Measurements from ENCODE around the gene VPS4A.

VPS4A gene

DNA sequence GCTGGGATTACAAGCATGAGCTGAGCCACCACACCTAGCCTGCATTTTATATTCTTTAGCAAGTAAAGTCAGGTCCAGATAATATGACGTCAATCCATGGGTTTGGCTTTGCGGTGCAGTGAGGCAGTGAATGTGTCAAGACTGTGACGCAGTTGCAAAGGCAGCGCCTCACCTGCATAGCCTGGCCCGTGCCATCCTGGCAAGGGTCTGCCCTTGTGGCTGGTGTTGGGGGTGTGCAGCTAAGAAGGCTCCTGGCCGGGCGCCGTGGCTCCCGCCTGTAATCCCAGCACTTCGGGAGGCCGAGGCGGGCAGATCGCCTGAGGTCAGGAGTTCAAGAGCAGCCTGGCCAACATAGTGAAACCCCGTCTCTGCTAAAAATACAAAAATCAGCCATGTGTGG is 12.3 kb downstream of the VPS4A start:
- intact Hi-C loops (cut with DNase I) = no loop called here

DNA sequence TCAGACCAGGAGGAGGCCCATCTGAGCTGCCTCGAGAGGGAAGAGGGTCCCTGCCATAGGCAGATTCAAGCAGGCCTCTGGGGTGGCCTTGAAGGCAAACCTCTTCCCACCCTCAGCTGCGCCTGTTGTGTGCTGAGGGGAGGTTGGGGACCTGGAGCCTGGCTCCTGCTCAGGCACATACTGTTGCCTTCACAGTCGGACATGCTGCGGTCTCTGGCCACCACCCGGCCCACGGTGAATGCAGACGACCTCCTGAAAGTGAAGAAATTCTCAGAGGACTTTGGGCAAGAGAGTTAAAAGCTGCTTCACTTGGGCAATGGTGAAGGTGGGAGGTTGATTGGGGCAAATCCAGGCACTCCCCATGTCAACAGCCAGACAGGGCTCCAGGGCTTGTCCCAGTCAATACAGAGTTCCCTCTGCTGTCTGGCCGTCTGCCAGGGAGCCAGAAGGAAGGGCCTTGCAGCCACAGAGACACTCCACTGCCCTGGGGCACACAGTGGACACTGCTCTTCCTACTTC is 12.9 kb downstream of the VPS4A start:
- intact Hi-C loops (cut with DNase I) = no loop called here
- DNase-seq = peak in 31 of 42 donors; percentile 24 to 73 (median 53)

More for the DNA sequence above, 12.3 kb downstream of the VPS4A start:
- DNase-seq = peak in 3 of 42 donors; percentile 2 to 29 (median 25)

DNA sequence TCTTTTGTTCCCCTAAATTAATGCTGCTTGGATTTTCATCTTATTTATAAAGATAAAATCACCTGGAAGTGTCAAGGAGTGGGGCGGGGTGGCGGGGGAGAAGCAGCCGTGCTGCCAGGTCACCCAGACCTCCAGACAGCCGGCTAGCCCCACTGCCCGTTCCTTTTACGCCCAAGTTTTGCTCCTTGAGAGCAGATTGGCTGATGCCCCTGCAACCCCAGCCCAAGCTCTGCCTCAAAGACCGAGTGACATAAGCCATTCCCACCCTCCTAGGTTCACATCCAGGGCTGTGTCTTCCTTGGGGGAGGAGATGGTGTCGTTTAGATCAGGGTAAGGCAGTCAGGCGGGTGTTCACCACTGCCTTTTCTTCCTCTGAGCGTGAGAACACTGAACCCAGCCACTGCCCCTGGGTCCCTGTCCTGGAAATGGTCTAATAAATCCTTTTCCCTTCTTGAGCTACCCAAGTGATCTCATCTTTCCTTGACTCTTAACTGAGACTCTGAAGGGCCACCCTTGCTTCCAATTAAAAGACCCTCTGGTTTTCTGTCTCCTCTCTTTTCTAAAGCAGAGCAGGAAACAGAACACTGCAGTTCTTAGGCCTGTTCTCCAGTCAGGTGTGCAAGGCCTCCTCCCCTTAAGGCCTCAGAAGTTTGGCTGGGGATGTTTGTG is 13.6 kb downstream of the VPS4A start:
- DNase-seq = peak in 3 of 42 donors; percentile 8 to 31 (median 22)
- intact Hi-C loops (cut with DNase I) = no loop called here

DNA sequence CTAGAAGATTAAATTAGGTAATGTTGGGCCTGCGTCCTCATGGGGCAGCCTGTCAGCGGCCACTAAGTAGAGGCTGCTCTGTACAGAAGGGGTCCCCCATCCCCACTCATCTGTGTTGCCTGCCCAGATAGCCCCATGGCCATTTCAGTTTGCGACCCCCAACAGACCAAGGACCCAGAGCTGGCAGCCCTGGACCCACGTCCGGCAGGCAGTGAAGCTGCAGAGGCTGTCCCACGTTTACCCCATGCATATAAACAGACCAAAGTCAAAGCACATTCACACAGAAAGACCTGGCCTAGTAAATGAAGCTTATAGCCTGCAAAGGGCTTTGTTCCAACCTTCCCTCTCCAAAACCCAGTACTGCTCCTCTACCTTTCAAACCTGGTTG is 14.6 kb downstream of the VPS4A start:
- DNase-seq = peak in 5 of 42 donors; percentile 1 to 35 (median 22)
- intact Hi-C loops (cut with DNase I) = no loop called here

- peak in 4 of 42 donors; percentile 3 to 30 (median 18) for DNase-seq
- intact Hi-C loops (cut with DNase I) = no loop called here
Measured at GRCh38 chr16:69326172-69326873, 15.2 kb downstream of the VPS4A start.

GRCh38 chr16:69327585-69328310 is 16.6 kb downstream of the VPS4A start:
- peak in 6 of 42 donors; percentile 7 to 25 (median 16) for DNase-seq
- intact Hi-C loops (cut with DNase I) = no loop called here

DNA sequence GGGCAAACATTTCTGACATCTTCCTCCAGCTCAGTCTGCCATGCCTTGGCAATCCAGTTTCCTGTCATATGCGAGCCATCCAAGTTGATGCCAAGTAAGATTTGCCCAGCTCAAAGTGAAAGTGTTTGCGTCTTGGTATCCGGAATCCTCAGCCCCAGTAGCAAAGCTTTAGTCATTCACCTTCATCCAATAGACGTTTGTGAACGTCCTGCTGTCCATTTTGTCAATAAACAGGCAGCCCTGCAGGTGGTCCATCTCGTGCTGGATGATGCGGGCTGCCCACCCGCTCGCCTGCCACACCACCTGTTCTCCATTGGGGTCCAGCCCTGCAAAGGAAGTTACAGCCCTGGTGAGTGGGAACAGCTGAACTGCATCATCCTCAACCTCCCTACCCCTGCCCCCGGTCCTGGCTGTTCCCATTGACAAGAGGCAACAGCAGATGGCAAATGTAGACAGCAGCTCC is 17.7 kb downstream of the VPS4A start:
- intact Hi-C loops (cut with DNase I) = no loop called here
- DNase-seq = peak in 7 of 42 donors; percentile 6 to 35 (median 27)

GRCh38 chr16:69329369-69330285 is 18.5 kb downstream of the VPS4A start:
- peak in 37 of 42 donors; percentile 5 to 78 (median 59) for DNase-seq
- intact Hi-C loops (cut with DNase I) = loop anchor here (10.0 kb wide), 1 partner anchor 55 kb away; the partner anchor contains the start of gene TERF2

- DNase-seq = peak; percentile 88 to 98 (median 95)
- intact Hi-C loops (cut with DNase I) = loop anchor here (10.0 kb wide), 1 partner anchor 54 kb away; the partner anchor contains the start of gene TERF2
Measured at GRCh38 chr16:69330286-69331109, 19.3 kb downstream of the VPS4A start, which contains the start of gene PDF. Gene PDF, minus strand, starts transcription at chr16:69330588. Its CDS starts 18 bp downstream, at chr16:69330570.

- intact Hi-C loops (cut with DNase I) = loop anchor here (10.0 kb wide), 1 partner anchor 50 kb away; the partner anchor contains the start of gene TERF2
- peak in 1 of 42 donors; percentile 10 for DNase-seq
Measured at GRCh38 chr16:69334696-69335095, 23.5 kb downstream of the VPS4A start.

DNA sequence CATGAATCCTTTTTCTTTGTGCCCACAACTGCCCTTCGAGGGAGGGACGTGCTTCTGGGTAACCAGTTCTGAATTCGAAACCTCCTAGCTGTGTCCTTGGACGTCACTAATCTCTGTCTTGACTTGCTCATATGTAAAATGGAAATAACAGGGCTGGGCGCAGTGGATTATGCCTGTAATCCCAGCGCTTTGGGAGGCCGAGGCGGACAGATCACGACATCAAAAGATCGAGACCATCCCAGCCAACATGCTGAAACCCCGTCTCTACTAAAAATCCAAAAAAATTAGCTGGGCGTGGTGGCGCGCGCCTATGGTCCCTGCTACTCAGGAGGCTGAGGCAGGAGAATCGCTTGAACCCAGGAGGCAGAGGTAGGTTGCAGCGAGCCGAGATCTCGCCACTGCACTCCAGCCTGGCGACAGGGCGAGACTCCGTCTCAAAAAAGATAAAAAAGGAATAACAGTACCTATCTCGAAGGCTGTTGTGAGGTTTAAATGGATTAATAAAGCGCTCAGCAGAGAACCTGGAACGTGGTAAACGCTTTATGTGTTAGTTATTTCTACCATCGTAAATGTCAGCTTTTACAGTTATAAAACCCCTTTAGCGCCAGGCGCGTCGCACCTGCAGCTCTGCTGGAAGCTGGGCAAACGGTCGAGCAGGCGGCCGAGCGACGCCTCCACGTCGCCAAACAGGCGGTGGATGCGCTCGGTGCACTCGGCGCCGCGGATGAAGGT is 27.6 kb downstream of the VPS4A start:
- DNase-seq = peak in 8 of 42 donors; percentile 37 to 75 (median 60)
- intact Hi-C loops (cut with DNase I) = loop anchor here (2.0 to 10.0 kb wide), 2 partner anchors 28 to 46 kb away; partner anchors contain the start of genes TERF2 and VPS4A

- intact Hi-C loops (cut with DNase I) = loop anchor here (2.0 to 10.0 kb wide), 2 partner anchors 29 to 45 kb away; partner anchors contain the start of genes TERF2 and VPS4A
- peak; percentile 88 to 98 (median 96) for DNase-seq
Measured at GRCh38 chr16:69339289-69340094, 28.3 kb downstream of the VPS4A start, which contains the start of the genes COG8 and NIP7. Gene COG8, minus strand, starts transcription at chr16:69339564. Its CDS starts 12 bp downstream, at chr16:69339552. Gene NIP7, plus strand, starts transcription at chr16:69339772. Its CDS starts 58 bp downstream, at chr16:69339830.

DNA sequence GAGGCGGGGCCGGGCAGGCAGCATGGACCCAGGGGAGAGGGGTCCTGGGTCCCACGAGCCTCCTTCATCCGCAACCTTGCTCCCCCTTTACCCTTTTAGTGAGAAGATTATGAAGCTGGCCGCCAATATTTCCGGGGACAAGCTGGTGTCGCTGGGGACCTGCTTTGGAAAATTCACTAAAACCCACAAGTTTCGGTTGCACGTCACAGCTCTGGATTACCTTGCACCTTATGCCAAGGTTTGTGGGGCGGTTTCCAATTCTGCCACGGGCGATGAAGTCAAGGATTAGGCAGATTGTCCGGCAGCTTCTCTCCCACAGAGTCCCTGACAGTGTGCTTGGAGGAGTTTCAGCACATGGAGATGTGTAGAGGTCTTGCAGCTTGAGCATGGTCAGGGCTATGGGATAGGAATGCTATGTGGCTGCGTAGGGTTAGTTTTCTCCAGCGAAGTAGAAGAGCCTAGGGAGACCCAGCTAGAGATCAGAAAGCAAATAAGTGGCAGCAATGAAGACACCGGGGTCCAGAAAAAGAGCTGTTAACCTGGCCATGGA is 29.0 kb downstream of the VPS4A start:
- DNase-seq = no peak
- intact Hi-C loops (cut with DNase I) = no loop called here

- intact Hi-C loops (cut with DNase I) = no loop called here
- DNase-seq = peak in 1 of 42 donors; percentile 2
Measured at GRCh38 chr16:69344171-69344570, 33.0 kb downstream of the VPS4A start.

DNA sequence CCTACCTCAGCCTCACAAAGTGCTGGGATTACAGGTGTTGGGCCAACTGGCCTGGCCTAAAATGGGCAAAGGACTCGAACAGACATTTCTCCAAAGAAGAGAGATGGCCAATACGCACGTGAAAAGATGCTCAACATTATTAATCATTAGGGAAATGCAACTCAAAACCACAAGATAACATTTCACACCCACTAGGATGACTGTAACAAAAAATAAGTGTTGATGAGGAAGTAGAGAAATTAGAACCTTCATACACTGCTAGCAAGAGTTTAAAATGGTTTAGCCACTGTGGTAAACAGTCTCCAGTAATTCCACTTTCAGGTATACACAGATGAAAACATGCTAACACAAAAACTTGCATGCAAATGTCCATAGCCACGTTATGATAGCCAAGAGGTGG is 34.8 kb downstream of the VPS4A start:
- peak in 1 of 42 donors; percentile 4 for DNase-seq
- intact Hi-C loops (cut with DNase I) = no loop called here

Measured in head of caudate nucleus (tissue), 42 donors.